GM21367 (cell line): Measurements from ENCODE around the gene CTRB1.

Source experiments
- ATAC-seq: cut with Tn5 transposase; IDR thresholded peaks from one replicate; pipeline ENCODE4 v1.9.1; 2021; ENCODE audit not compliant: unreplicated experiment

The CTRB1 gene

DNA sequence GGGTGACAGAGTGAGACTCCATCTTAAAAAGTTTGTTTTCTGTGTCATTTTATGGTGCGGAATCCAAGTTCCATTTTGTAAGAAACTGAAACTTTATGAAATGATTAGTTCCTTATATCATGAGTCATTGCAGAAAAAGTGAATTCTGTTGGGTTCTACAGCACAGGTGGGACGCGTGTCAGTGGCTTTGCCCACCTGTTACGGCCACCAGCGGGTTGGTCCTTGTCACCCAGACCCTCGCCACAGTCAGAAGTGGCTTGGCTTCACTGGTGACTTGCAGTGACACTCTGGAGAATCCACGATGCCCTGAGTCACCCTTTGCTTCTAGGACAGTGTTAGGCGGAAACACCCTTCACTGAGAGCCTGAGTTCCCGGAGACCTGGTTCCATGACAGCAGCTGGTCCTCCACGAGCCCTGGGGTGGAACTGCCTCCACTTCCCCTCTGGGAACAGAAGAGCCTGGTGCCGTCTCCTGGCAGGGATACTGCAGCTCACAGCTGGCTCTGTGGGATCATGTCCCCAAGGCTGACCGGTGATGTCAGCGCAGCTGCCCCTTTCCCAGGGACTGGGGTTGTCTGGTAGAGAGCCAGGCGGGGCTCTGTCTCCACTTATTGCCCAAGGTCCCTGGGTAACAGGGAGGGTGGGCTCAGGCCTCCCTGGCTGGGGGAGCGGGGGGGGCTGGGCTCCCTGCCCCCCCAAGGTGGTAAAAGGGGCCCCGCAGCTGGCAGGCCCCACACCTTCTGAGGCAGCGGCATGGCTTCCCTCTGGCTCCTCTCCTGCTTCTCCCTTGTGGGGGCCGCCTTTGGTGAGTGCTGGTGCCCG lies at the start of gene CTRB1:
TSS of gene CTRB1 (plus strand) at position 733 of the 821 bp plus-strand sequence. CDS start at position 753, 20 bp downstream.
- no peak for ATAC-seq

DNA sequence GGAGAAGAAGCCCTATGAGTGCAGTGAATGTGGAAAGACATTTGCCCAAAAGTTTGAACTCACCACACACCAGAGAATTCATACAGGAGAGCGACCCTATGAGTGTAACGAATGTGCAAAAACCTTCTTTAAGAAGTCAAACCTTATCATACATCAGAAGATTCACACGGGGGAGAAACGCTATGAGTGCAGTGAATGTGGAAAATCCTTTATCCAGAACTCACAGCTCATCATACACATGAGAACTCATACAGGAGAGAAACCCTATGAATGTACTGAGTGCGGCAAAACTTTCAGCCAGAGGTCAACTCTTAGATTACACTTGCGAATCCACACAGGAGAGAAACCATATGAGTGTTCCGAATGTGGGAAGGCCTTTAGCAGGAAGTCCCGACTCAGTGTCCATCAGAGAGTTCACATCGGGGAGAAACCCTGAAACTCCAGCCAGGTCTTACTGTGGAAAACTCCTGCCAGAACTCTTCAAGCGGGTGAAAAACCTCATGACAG lies 48.8 kb upstream of the CTRB1 start:
- ATAC-seq, result no peak

DNA sequence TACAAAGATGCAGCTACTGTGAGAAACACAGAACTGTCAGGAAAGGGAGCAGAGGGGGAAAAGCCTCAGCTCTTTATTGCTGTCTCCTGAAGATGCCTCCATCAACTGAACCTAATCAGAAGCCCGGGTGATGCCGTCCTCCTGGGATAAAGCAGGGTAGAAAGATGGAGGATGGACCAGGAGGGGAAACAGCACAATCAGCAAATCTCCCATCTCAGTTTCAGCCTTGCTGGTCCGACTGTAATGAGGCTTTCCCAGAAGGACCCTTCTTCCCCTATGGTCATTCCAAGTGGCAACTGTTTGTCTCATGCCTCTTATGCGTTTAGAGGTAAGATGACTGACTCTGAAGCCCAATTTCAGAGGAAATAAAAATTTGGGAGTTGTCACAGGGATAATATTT lies 46.2 kb upstream of the CTRB1 start:
- no peak for ATAC-seq

DNA sequence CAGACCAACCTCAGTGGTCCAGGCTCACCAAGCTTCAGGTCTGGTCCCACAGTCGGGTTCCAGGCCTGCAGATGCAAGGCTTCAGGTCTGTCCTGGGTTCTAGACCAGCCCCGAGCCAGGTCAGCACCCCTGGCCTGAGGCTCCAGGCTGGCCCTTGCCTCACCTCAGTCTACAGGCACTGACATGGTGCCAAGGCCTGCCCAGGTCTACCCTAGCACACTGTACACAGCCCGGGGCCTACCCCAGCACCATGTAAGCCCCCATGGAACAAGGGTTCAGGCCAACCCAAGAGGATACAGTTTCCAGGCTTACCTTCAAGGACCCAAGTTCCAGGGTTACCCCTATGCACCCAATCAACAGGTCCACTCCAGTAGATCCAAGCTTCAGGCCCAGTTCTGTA lies 43.7 kb upstream of the CTRB1 start:
- ATAC-seq, result no peak

DNA sequence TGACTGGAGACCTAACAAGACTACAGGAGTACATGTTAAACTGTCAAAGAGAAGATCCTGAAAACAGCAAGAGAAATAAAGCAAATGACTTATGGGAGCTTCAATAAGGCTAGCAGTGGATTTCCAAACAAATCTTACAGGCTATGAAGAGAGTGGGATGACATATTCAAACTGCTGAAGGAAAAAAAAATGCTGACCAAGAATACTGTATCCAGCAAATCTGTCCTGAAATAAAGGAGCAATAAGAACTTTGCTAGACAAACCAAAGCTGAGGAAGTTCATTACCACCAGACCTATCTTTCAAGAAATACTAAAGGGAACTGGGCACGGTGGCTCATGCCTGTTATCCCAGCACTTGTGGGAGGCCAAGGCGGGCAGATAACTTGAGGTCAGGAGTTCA lies 41.9 kb upstream of the CTRB1 start:
- ATAC-seq, result no peak

DNA sequence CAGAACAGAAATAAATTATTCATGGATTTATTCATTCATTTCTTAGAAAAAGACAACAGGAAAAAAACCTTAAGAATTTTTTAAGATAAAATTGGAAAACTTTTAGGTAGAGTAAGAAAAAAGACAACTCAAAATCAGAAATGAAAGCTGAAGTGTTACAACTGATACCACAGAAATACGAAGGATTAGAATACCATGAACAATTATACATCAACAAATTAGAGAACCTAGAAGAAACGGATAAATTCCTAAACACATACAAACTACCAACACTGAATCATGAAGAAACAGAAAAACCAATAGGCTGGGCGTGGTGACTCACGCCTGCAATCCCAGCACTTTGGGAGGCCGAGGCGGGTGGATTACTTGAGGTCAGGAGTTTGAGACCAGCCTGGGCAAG lies 39.6 kb upstream of the CTRB1 start:
- ATAC-seq, result no peak

DNA sequence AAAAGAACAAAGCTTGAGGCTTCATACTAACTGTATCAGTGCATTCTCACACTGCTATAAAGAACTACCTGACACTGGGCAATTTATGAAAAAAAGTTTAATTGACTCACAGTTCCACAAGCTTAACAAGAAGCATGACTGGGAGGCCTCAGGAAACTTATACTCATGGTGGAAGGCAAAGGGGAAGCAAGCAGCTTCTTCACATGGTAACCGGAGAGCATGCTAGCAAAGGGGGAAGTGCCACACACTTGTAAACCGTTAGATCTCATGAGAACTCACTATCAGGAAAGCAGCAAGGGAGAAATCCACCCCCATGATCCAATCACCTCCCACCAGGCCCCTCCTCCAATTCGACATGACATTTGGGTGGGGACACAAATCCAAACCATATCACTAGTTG lies 37.2 kb upstream of the CTRB1 start:
- ATAC-seq, result no peak

DNA sequence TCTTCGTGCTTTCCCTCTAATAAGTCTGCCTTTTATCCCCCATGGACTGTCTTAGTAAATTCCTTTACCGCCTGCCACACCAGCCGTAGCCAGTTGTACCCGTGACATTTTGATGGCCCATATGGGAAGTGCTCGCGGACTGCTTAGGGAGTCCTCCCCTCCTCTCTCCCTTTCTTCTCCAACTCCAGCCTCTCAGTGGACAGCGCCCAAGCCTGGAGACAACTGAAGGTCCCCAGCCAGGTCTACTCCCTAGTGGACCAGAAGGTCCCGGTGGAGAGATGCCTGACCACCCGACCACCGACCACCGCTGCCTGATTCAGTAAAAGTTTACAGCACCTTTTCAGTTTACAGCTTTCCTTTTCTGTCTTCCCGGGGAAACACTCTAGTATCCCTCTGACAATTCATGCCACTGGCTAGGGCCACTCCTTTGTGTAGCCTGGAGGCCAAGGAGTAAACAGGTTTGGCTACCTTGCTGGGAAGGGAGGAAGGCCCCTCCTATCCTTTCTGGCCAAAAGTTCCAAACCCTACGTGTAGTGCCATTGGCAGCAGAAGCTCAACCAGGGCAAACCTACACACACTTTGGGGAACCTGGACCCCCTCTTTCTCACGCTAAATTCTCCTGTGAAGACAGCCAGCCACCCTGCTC lies 29.8 kb upstream of the CTRB1 start:
- ATAC-seq, result no peak

DNA sequence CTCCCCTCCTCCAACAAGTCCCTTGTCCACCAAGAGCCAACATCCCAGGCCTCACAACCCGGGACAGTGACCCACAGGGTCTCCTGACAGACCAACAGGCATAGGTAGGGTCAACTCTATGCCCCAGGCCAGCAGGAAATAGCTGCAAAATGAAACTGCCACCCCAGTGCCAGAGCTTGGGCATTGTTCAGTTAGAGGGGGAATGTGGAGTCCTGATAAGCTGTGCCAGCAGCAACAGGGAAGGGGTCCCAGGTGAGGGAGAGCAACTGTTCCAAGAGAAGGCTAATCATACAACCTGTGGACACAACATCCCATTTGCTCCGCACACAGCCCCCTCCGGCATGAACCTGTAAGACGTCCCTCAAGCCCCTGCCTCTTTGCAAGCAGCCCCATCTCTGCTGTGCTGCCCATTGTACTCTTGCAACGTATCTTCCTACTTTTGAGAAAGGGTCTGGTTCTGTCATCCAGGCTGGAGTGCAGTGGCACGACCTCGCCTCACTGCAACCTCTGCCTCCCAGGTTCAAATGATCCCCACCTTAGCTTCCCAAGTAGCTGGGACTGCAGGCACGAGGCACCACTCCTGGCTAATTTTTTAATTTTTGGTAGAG lies 29.0 kb upstream of the CTRB1 start:
- no peak for ATAC-seq

DNA sequence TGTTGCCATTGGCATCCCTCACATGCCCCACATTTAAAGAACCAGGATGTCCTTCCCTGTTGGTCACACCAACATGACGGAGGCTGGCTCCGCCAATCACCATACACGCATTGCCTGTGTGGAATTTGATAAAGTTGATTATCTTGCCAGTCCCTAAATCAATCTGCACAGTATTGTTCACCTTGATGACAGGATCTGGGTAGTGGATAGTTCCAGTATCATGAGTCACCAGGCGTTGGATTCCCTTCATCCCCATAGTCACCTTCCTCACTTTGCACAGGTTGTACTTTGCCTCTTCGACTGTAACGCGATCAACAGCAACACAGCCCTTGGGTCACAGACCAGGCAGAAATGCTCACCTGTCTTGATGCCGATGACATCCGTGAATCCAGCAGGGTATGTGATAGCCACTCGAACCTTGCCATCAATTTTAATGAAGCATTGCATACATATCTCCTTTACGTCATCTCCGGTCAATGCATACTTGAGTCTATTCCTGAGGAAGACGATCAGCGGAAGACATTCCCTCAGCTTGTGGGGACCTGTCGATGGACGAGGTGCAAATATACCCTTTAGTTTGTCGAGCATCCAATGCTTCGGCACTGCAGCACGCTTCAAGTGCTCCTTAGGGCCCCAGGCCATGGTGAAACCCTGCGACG lies 26.1 kb upstream of the CTRB1 start:
- no peak for ATAC-seq

DNA sequence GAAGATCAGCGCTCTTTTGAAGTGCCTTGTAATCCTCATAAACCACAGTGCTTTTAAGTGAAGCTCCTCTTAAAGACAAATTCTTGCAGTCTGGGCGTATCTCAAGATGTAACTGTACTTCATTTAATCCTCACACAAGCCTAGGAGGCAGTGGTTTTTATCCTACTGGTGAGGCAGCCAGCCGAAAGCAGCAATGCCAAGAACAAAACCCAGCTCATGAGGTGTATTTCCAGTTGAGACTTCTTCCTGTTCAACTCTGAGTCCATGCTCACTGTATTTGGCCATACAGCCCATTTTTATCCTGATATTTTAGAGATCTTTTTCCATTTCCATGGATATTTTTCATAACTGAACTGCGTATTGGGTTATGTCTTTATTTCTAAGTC lies 25.5 kb upstream of the CTRB1 start:
- ATAC-seq, result no peak

DNA sequence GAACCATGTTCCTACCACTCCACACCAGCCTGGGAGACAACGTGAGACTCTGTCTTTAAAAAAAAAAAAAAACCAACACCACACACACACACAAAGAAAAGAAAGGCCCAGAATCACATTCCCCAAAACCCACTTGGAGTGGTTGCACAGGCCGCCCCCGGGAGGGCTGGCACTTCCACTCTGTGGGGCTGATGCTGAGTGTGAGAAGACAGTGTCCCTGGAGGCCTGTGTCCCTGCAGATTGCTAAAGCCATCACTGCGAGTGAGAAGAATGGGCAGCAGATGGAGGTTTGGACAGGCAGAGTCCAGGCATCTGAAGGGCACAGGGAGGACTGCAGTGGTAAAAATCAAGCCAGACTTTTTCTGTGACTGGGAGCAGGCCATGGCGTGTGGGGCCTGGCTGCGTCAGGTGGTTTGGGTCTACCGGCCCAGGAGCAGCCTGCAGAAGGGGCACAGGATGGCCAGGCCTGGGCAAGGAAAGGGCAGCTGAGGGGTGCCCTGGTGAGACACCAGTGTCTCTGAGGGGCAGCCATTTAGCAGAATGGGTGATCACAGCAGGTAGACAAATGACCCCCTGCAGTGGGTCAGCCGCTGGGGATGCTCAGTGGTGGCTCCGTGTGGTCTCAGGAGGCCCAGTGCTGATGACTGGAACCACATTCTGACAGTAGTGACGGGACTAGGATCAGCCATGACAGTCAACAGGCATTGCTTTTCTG lies 24.9 kb upstream of the CTRB1 start:
- ATAC-seq, result no peak

DNA sequence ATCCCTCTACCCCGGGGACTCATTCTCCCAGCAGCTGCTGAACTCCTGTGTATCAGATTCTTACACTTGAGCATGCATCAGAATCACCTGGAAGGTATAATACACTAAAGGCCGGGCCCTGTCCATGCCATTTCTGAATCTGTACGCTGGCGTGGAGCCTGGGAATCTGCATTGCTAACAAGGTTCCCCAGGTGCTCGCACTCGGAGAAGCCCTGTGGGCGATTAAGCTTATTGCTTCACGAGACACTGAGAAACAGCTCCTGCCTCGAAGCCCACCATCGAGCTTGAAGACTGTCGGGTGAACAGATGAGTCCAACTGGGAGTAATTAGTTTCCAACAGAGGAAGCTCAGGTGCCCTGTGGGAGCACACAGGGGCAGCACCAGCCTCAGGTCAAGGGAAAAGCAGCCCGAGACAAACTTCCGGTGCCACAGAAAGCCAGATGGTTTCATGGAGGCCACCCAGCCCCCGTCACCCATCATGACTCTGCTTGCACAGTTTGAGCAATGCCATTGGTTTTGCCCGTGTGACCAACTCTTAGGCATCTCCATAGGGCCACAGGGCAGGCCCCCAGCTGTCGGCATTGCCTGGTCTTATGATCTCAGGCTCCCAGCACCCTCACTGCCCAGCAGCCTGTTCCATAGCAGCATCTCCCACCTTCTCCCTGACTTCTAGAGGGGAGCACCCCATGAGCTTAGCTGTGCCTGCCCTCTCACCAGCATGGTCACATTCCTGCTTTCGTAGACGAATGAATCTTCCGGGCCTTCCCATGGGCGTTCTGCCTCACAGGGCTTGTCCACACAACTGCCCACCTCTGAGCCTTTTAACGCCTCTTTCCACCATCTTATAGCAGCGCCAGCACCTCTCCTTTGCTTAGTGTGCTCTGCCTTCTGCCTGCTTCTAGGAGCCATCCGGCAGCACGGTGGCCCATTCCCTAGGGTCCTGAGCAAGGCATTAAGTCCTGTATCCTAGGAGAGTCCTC lies 22.7 kb upstream of the CTRB1 start:
- ATAC-seq, result no peak

DNA sequence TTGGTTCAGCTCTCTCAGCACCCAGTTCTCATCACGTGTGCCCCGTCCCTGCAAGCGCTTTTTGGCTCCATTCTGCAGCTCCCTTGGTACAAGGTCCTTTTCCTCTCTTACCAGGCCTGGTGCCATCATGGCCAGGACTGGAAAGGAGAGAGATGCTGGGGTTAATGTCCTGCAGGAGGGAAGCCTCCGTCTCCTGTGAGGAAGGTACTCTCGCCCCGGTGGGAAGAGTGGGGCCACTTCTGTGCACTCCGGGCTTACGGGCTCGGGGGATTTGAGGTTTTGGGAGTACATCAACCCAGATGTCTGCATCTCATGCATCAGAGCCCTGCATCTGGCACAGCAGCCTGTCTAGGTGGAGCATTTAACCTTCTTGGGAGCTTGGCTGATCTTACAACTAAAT lies 22.0 kb upstream of the CTRB1 start:
- ATAC-seq, result no peak

DNA sequence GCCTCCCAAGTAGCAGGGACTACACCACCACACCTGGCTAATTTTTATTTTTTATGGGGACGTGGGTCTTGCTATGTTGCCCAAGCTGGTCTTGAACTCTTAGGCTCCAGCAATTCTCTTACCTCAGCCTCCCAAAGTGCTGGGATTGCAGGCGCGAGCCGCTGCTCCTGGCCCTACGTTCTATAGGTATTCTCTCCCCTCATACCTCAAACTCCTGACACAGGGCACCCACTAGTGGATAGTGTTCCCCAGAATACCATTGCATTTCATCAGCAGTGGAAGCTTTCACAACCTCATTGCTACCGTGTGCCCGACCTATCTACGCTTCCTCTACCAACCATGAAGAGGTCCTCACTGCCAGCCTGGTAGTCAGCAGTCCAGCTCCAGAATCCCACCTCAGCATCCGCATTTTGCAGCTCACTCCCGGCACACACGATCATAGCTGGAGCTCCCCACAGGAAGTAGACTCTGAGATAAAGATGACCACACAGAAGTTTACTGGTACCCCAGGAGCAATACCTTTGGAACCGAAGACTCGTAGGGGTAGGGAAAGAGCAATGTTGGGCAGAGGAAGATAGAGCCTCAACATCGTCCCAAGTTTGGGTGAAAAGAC lies 21.2 kb upstream of the CTRB1 start:
- no peak for ATAC-seq

DNA sequence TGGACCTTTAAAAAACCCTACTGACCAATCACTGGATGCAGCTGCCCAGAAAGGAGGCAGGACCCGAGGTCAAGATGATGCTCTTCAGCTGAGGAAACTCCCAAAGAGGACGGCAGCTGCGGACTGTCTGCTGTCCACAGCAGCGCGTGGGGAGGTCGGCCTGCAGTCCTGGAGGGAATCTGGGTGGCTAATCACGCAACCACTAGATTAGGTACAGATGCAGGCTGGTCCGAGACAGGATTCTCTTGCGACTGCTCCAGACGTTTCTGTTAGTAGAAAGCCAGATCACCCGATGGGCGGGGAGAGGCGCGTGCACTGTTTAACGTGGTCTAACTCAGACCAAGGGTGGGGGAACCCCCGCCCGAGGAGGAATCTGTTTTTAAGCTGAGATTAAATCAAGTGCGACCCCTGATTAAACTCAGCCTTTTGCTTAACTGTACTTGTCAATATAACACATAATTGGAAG lies 20.6 kb upstream of the CTRB1 start:
- no peak for ATAC-seq

DNA sequence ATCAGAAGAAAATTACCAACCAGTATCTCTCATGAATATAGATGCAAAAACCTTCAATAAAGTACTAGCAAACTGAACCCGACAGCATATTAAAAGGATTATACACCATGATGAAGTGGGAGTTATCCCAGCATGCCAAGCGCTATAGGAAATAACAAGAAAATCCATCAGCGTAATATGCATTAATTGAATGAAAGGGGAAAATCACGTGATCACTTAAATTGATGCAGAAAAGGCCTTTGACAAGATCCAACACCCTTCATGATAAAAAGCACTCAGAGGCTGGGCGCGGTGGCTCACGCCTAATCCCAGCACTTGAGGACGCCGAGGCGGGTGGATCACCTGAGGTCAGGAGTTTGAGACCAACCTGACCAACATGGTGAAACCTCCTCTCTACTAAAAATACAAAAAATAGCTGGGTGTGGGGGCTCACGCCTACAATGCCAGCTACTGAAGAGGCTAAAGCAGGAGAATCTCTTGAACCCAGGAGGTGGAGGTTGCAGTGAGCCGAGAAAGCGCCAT lies 16.7 kb upstream of the CTRB1 start:
- ATAC-seq, result no peak

DNA sequence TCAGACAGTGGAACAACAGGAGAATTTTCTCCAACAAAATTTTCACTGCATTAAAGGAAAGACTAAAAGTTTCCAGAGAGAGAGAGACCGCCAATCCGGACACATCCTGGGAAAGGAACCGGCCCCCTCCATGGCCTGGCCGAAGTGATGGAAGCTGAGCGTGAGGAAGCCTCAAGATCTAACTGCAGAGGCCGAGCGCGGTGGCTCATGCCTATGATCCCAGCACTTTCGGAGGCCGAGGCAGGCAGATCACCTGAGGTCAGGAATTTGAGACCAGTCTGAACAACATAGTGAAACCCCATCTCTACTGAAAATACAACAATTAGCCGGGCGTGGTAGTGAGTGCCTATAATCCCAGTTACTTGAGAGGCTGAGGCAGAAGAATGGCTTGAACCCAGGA lies 15.7 kb upstream of the CTRB1 start:
- no peak for ATAC-seq
